Rectal smooth muscle tissue (tissue), 1 donor: ENCODE data around the gene TRIM10.

Source experiments
- H3K27ac ChIP-seq: one replicate; pipeline ENCODE4 v1.7.0; 2013; ENCODE audit warnings: low read depth, low read length, inconsistent platforms
- H3K27me3 ChIP-seq: one replicate; pipeline ENCODE4 v1.7.0; 2013; ENCODE audit warnings: low read length; ENCODE audit not compliant: control insufficient read depth, insufficient read depth
- H3K36me3 ChIP-seq: one replicate; pipeline ENCODE4 v1.7.0; 2013; ENCODE audit warnings: low read length; ENCODE audit not compliant: control insufficient read depth, insufficient read depth
- H3K4me1 ChIP-seq: one replicate; pipeline ENCODE4 v1.7.0; 2013; ENCODE audit warnings: low read length; ENCODE audit not compliant: control insufficient read depth, insufficient read depth
- H3K4me3 ChIP-seq: one replicate; pipeline ENCODE4 v1.7.0; 2013; ENCODE audit warnings: low read length
- H3K9ac ChIP-seq: one replicate; pipeline ENCODE4 v1.7.0; 2013; ENCODE audit warnings: low read length

The TRIM10 gene

GRCh38 chr6:30156774-30157173, 4.2 kb downstream of the TRIM10 start:
- Histone ChIP-seq H3K27me3 (no peaks in the 10 kb centered on the region), H3K36me3 (no peaks in the 10 kb centered on the region)

GRCh38 chr6:30156262-30156599, 4.8 kb downstream of the TRIM10 start:
- Histone ChIP-seq H3K27ac (no peak overlapping the region), H3K27me3 (no peaks in the 10 kb centered on the region), H3K4me1 (no peaks in the 10 kb centered on the region), H3K4me3 (no peak overlapping the region), H3K36me3 (no peaks in the 10 kb centered on the region), H3K9ac (no peak overlapping the region)

More at GRCh38 chr6:30156774-30157173, 4.2 kb downstream of the TRIM10 start:
- no peaks in the 10 kb centered on the region for H3K4me1 ChIP-seq
- H3K4me3 ChIP-seq: no peak overlapping the region
- no peak overlapping the region for H3K9ac ChIP-seq
- H3K27ac ChIP-seq: no peak overlapping the region

GRCh38 chr6:30155520-30156261, 5.3 kb downstream of the TRIM10 start:
- H3K27me3 ChIP-seq: no peaks in the 10 kb centered on the region
- H3K4me3 ChIP-seq: no peak overlapping the region
- H3K4me1 ChIP-seq: no peaks in the 10 kb centered on the region
- H3K36me3 ChIP-seq: no peaks in the 10 kb centered on the region
- H3K9ac ChIP-seq: no peak overlapping the region
- no peak overlapping the region for H3K27ac ChIP-seq

- H3K27ac ChIP-seq: no peak overlapping the region
These were observed 6.1 kb downstream of the TRIM10 start for GRCh38 chr6:30154709-30155519.

GRCh38 chr6:30154061-30154460, 7.0 kb downstream of the TRIM10 start:
- H3K27ac ChIP-seq: no peak overlapping the region
- no peaks in the 10 kb centered on the region for H3K36me3 ChIP-seq
- H3K4me3 ChIP-seq: no peak overlapping the region
- no peaks in the 10 kb centered on the region for H3K27me3 ChIP-seq
- no peak overlapping the region for H3K9ac ChIP-seq
- H3K4me1 ChIP-seq: no peaks in the 10 kb centered on the region

More at GRCh38 chr6:30154709-30155519, 6.1 kb downstream of the TRIM10 start:
- Histone ChIP-seq H3K27me3 (no peaks in the 10 kb centered on the region), H3K36me3 (no peaks in the 10 kb centered on the region), H3K4me3 (no peak overlapping the region), H3K4me1 (no peaks in the 10 kb centered on the region), H3K9ac (no peak overlapping the region)

GRCh38 chr6:30152910-30153610, 8.0 kb downstream of the TRIM10 start:
- H3K27me3 ChIP-seq: no peaks in the 10 kb centered on the region
- H3K36me3 ChIP-seq: no peaks in the 10 kb centered on the region
- H3K4me3 ChIP-seq: no peak overlapping the region
- no peak overlapping the region for H3K27ac ChIP-seq
- H3K9ac ChIP-seq: no peak overlapping the region
- no peaks in the 10 kb centered on the region for H3K4me1 ChIP-seq

- Histone ChIP-seq H3K4me3 (no peak overlapping the region), H3K9ac (no peak overlapping the region), H3K4me1 (no peaks in the 10 kb centered on the region), H3K27ac (no peak overlapping the region), H3K27me3 (no peaks in the 10 kb centered on the region), H3K36me3 (no peaks in the 10 kb centered on the region)
These were observed 8.9 kb downstream of the TRIM10 start for GRCh38 chr6:30152016-30152673.

- no peaks in the 10 kb centered on the region for H3K36me3 ChIP-seq
- no peaks in the 10 kb centered on the region for H3K27me3 ChIP-seq
- no peak overlapping the region for H3K9ac ChIP-seq
- H3K27ac ChIP-seq: no peak overlapping the region
- no peaks in the 10 kb centered on the region for H3K4me1 ChIP-seq
- no peak overlapping the region for H3K4me3 ChIP-seq
These were observed 9.4 kb downstream of the TRIM10 start for GRCh38 chr6:30151580-30151979.

- no peaks in the 10 kb centered on the region for H3K27me3 ChIP-seq
- no peak overlapping the region for H3K4me3 ChIP-seq
- no peaks in the 10 kb centered on the region for H3K4me1 ChIP-seq
- H3K9ac ChIP-seq: no peak overlapping the region
- H3K36me3 ChIP-seq: no peaks in the 10 kb centered on the region
- no peak overlapping the region for H3K27ac ChIP-seq
These were observed 10.2 kb downstream of the TRIM10 start for GRCh38 chr6:30150671-30151395.

GRCh38 chr6:30149858-30150550, 11.0 kb downstream of the TRIM10 start:
- H3K4me1 ChIP-seq: no peaks in the 10 kb centered on the region
- H3K27ac ChIP-seq: no peak overlapping the region
- H3K36me3 ChIP-seq: no peaks in the 10 kb centered on the region
- H3K4me3 ChIP-seq: no peak overlapping the region
- H3K9ac ChIP-seq: no peak overlapping the region
- H3K27me3 ChIP-seq: no peaks in the 10 kb centered on the region

GRCh38 chr6:30149234-30149633, 11.8 kb downstream of the TRIM10 start:
- Histone ChIP-seq H3K27me3 (no peaks in the 10 kb centered on the region), H3K36me3 (no peaks in the 10 kb centered on the region), H3K4me3 (no peak overlapping the region), H3K27ac (no peak overlapping the region), H3K4me1 (no peaks in the 10 kb centered on the region), H3K9ac (no peak overlapping the region)
